A549 (cell line): ENCODE measurements around the gene PPP5C.

Source experiments
- POLR2A ChIP-seq: IDR thresholded peaks from 2 replicates; pipeline ENCODE4 v1.6.1; 2012; ENCODE audit warnings: mild to moderate bottlenecking, low read length
- ZNF302 ChIP-seq: fragments of 250-450 bp; sonication (Bioruptor Pico); IDR thresholded peaks from 2 replicates; pipeline ENCODE4 v1.9.0; 2021; ENCODE audit warnings: inconsistent platforms, mild to moderate bottlenecking, moderate library complexity
- TF ChIP-seq, protein P1 (sequence below): fragments of 450-650 bp; IDR thresholded peaks from 2 replicates; pipeline ENCODE4 v1.6.1; 2014; ENCODE audit warnings: antibody characterized with exemption
- TF ChIP-seq, protein P2 (sequence below): fragments of >200 bp; sonication (Bioruptor Twin); formaldehyde crosslinking; IDR thresholded peaks from 3 replicates; pipeline ENCODE4 v1.5.1; 2016

DNA sequence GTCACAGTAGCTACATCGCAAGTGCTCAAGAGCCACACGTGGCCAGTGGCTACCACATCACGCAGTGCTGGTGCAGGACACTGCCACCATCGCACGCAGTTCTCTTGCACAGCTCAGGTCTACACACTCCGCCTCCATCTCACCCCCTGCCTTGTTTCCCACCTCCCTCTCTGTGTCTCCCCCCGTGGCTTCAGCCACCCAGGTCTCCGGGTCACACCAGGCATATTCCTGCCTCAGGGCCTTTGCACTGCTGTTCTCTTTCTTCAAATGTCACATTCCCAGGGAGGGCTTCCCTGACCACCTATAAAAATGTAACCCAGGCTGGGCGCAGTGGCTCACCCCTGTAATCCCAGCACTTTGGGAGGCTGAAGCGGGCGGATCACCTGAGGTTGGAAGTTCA is 55.8 kb downstream of the PPP5C start:
- TF ChIP-seq POLR2A (no peak), ZNF302 (CRISPR knock-in tag) (no peak)
- TF ChIP-seq, protein P1, sequence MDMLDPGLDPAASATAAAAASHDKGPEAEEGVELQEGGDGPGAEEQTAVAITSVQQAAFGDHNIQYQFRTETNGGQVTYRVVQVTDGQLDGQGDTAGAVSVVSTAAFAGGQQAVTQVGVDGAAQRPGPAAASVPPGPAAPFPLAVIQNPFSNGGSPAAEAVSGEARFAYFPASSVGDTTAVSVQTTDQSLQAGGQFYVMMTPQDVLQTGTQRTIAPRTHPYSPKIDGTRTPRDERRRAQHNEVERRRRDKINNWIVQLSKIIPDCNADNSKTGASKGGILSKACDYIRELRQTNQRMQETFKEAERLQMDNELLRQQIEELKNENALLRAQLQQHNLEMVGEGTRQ: no peak
- TF ChIP-seq, protein P2, sequence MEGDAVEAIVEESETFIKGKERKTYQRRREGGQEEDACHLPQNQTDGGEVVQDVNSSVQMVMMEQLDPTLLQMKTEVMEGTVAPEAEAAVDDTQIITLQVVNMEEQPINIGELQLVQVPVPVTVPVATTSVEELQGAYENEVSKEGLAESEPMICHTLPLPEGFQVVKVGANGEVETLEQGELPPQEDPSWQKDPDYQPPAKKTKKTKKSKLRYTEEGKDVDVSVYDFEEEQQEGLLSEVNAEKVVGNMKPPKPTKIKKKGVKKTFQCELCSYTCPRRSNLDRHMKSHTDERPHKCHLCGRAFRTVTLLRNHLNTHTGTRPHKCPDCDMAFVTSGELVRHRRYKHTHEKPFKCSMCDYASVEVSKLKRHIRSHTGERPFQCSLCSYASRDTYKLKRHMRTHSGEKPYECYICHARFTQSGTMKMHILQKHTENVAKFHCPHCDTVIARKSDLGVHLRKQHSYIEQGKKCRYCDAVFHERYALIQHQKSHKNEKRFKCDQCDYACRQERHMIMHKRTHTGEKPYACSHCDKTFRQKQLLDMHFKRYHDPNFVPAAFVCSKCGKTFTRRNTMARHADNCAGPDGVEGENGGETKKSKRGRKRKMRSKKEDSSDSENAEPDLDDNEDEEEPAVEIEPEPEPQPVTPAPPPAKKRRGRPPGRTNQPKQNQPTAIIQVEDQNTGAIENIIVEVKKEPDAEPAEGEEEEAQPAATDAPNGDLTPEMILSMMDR: no peak
